T47D (cell line): Measurements from ENCODE around the gene PTOV1.

Source experiments
- DNase-seq, 2 experiments: peaks; one replicate each; pipeline versions ENCODE4 v3.0.0 to v3.0.0-alpha.2; 2011 to 2012; ENCODE audit warnings: low read depth in 1 of 2, low spot score in 1 of 2
- JUND ChIP-seq: IDR thresholded peaks from 2 replicates; pipeline ENCODE4 v1.6.1; 2012; ENCODE audit warnings: low read depth
- in situ Hi-C: cut with HindIII; loops from 2 replicates; pipeline ENCODE4 v1.10.0; 2016; ENCODE audit warnings: low sequenced_read_pairs, low pct_unique_long_range_greater_than_20kb

The PTOV1 gene

DNA sequence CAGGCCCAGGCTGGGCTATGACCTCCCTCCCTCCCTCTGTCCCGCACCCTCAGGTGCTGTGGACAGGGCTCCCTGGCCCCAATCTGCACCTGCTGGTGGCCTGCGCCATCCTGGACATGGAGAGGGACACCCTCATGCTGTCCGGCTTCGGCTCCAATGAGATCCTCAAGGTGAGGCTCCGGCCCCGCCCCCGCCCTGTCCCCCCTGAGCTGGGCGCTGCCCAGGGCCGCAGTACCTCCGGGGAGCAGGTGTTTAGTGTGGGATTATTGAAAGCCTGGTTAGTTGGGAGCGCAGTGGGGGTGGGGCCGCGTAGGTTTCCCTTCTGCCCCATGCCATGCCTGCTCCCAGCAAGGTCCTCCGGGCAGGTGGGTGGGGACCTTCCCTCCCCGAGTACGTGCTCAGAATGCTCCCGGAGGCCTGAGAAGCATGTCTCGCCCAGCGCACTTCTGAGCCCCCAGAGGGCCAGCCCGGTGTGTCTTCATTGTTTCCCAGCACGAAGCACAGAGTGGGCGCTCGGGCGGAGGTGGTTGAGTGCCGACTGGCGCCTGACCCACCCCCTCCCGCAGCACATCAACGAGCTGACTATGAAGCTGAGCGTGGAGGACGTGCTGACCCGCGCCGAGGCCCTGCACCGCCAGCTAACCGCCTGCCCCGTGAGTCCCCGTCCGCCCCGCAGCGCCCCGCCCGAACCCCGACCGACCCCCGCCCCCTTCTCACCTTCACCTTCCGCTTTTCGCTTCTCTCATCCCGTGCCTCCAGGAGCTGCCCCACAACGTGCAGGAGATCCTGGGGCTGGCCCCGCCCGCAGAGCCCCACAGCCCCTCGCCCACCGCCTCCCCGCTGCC is 36.9 kb downstream of the PTOV1 start:
- no peak for TF ChIP-seq JUND
- DNase-seq: no peak
- in situ Hi-C loops: no loop called here

DNA sequence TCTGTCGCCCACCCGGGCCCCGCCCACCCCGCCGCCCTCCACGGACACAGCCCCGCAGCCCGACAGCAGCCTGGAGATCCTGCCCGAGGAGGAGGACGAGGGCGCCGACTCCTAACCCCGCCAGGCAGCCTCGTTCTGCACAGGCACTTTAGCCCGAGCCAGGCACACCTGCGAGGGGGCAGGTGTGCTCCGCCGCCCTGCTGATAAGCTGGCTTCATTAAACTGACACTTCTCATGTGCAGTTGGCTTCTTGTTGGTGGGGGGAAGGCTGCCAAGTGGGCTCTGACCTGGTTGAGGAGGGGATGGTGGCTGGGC is 37.5 kb downstream of the PTOV1 start:
- no peak for DNase-seq
- TF ChIP-seq JUND: no peak
- in situ Hi-C loops: no loop called here

DNA sequence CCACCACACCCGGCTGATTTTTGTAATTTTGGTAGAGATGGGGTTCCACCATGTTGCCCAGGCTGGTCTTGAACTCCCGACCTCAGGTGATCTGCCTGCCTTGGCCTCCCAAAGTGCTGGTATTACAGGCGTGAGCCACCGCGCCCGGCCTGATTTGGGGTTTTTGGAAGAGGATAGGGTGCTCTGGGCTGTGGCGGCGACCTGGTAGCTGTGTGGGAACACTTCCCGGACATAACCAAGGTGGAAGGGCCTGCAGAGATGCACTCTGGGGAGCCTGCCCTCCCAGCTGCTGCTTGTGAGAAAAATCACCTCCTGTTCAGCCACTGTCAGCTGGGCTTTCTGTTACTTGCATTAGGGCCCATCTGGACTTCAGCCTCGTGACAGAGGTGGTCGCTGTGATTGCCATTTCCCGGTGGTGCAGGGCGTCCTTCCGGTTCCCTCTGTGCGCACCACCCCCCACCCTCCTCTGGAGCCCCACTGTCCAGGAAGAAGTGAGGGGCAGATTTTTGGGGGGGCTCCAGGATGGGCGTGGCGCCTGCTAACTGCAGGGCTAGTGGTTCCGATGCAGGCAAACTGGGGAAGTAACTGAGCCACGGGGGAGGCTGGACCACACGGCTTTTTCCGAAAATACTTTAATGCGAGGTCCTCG is 38.2 kb downstream of the PTOV1 start:
- no peak for TF ChIP-seq JUND
- DNase-seq: no peak
- in situ Hi-C loops: no loop called here

GRCh38 chr19:49889687-49890348 is 38.9 kb downstream of the PTOV1 start:
- TF ChIP-seq JUND: no peak
- no peak for DNase-seq

GRCh38 chr19:49890349-49891311 is 39.7 kb downstream of the PTOV1 start:
- in situ Hi-C loops: no loop called here
- TF ChIP-seq JUND: no peak
- DNase-seq: no peak

More at GRCh38 chr19:49889687-49890348, 38.9 kb downstream of the PTOV1 start:
- in situ Hi-C loops: no loop called here

DNA sequence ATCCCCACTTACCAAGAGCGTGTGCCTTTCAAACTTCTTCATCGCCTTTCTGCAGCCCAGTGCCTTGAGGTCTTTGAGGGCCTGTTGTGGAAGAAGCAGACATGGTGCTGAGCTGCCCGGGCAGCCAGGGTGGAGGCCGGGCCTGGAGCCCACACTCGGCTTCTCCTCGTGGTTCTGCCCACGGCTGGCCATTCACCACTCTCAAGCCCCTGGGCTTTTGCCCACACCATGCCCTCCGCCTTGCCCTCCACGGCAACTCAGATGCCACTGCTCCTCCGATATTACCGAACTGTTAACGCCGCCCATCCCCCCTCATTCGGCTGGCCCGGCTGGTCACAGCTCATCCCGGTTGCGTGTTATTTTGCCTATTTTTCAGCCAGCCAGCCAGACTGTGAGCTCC is 40.4 kb downstream of the PTOV1 start:
- in situ Hi-C loops: no loop called here
- no peak for TF ChIP-seq JUND
- DNase-seq: no peak

GRCh38 chr19:49892716-49893115 is 41.8 kb downstream of the PTOV1 start:
- no peak for DNase-seq
- no peak for TF ChIP-seq JUND
- in situ Hi-C loops: no loop called here

DNA sequence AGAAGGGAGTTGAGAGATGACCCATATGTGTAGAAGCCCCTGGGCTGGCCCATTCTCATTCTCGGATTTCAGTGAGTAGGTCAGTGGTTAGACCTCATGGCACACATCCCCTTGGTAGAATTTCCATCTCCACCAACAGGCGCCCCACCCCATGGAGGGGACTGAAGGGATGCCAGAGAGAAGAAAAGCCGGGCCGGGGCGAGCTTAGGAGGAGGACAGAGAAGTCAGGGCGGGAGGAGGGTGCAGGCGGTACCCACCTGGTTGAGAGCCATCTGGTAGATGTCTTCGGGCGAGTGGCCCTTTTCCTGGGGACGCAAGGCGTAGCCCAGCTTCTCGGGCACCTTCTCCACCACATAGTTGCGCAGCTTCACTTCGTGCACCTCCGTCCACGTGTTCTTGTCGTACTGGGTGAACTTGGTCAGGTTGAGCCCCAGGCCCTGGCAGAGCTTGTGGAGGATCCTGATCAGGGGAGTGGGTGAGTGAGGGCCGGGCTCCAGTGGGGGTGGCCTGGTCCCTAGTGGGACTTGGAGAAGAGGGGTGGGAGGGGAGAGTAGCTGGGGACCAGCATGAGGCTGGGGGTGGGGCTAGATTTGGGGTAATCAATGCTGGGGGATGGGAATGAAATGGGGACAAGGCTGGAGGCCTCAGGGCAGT is 43.2 kb downstream of the PTOV1 start:
- DNase-seq: no peak
- in situ Hi-C loops: no loop called here
- TF ChIP-seq JUND: no peak

GRCh38 chr19:49894879-49895565 is 44.1 kb downstream of the PTOV1 start:
- DNase-seq: no peak

GRCh38 chr19:49895566-49896297 is 44.8 kb downstream of the PTOV1 start:
- in situ Hi-C loops: no loop called here
- no peak for TF ChIP-seq JUND
- DNase-seq: no peak

More at GRCh38 chr19:49894879-49895565, 44.1 kb downstream of the PTOV1 start:
- in situ Hi-C loops: no loop called here
- no peak for TF ChIP-seq JUND
